ENCODE results near the gene KIAA0232. TPM values are rescaled to one million over a fixed set of nuclear protein-coding genes. Genes with fewer than 3 reads are reported as not detected.
"Not testable (repeated sequence)": the region's sequence is repeated elsewhere in the genome, so short reads cannot be mapped to it uniquely, and the experiment has no call there.

KIAA0232 gene
- total and polyA plus RNA-seq, 7 donors = 8.7 to 79.8 (median 53.3) TPM

- no peaks in the 10 kb centered on the region for H3K36me3 ChIP-seq (ENCODE audit: insufficient read depth in 1 of 2, low read depth in 1 of 2)
- no peak for DNase-seq
- H3K4me1 ChIP-seq = peaks cover 18% of the 10 kb centered on the region
- no peaks in the 10 kb centered on the region for H3K9me3 ChIP-seq
- no peak overlapping the region for H3K4me3 ChIP-seq
- H3K27me3 ChIP-seq (ENCODE audit: insufficient read depth in 3 of 3, low read length in 2 of 3) = no peaks in the 10 kb centered on the region
- no peak for TF ChIP-seq CTCF (IDR thresholded peaks at IDR 0.05)
- H3K27ac ChIP-seq = no peak overlapping the region
- intact Hi-C loops (cut with DNase I) = loop anchor here in 1 of 2 donors (5.0 kb wide), 1 partner anchor 167 kb away; no protein-coding TSS in a partner anchor
- ATAC-seq = no peak
- 47 to 56% (median 55%) methylated on average over 13 of the region's 13 CpGs for WGBS, 3 donors
These were observed 123.3 kb downstream of the KIAA0232 start for GRCh38 chr4:6905516-6906445.

GRCh38 chr4:6906486-6906885, 124.0 kb downstream of the KIAA0232 start:
- H3K27me3 ChIP-seq (ENCODE audit: insufficient read depth in 3 of 3, low read length in 2 of 3); ATAC-seq; H3K36me3 ChIP-seq (ENCODE audit: insufficient read depth in 1 of 2, low read depth in 1 of 2); DNase-seq; H3K9me3 ChIP-seq; H3K27ac ChIP-seq; H3K4me3 ChIP-seq: not testable (repeated sequence)
- intact Hi-C loops (cut with DNase I) = loop anchor here in 1 of 2 donors (5.0 kb wide), 1 partner anchor 166 kb away; no protein-coding TSS in a partner anchor
- peaks cover 25% of the 10 kb centered on the region for H3K4me1 ChIP-seq
- WGBS, 3 donors = 86 to 89% (median 87%) methylated on average over 5 to 6 of the region's 6 CpGs

GRCh38 chr4:6907658-6908191, 125.2 kb downstream of the KIAA0232 start:
- TF ChIP-seq CTCF (IDR thresholded peaks at IDR 0.05) = peak; percentile 54
- Histone ChIP-seq H3K9me3 (no peaks in the 10 kb centered on the region), H3K4me1 (peaks cover 37% of the 10 kb centered on the region), H3K27ac (peak overlapping the region; percentile 99), H3K36me3 (ENCODE audit: insufficient read depth in 1 of 2, low read depth in 1 of 2) (no peaks in the 10 kb centered on the region), H3K4me3 (no peak overlapping the region), H3K27me3 (ENCODE audit: insufficient read depth in 3 of 3, low read length in 2 of 3) (no peaks in the 10 kb centered on the region)
- ATAC-seq (peak in 1 of 4 donors; percentile 33), DNase-seq (no peak)
- intact Hi-C loops (cut with DNase I) = loop anchor here (2.0 to 5.0 kb wide), 2 partner anchors 79 to 165 kb away; no protein-coding TSS in a partner anchor
- WGBS, 3 donors = 30 to 37% (median 33%) methylated on average over 22 of the region's 22 CpGs

- H3K4me3 ChIP-seq = peak overlapping the region; percentile 81
- H3K27me3 ChIP-seq (ENCODE audit: insufficient read depth in 3 of 3, low read length in 2 of 3) = no peaks in the 10 kb centered on the region
- WGBS, 3 donors = 9 to 15% (median 14%) methylated on average over 15 of the region's 15 CpGs
- DNase-seq (peak in 1 of 2 donors; percentile 37), ATAC-seq (no peak)
- H3K4me1 ChIP-seq = peaks cover 41% of the 10 kb centered on the region
- intact Hi-C loops (cut with DNase I) = loop anchor here (2.0 to 5.0 kb wide), 2 partner anchors 78 to 164 kb away; no protein-coding TSS in a partner anchor
- H3K9me3 ChIP-seq = no peaks in the 10 kb centered on the region
- H3K36me3 ChIP-seq (ENCODE audit: insufficient read depth in 1 of 2, low read depth in 1 of 2) = no peaks in the 10 kb centered on the region
- no peak for TF ChIP-seq CTCF (IDR thresholded peaks at IDR 0.05)
- H3K27ac ChIP-seq = peak overlapping the region; percentile 99
These were observed 126.0 kb downstream of the KIAA0232 start for GRCh38 chr4:6908432-6909112.

Data from psoas muscle (tissue), 8 donors.